Measurements from ENCODE around the gene FILIP1L.
"Not testable (repeated sequence)": the region's sequence is repeated elsewhere in the genome, so short reads cannot be mapped to it uniquely, and the experiment has no call there.

Gene FILIP1L

DNA sequence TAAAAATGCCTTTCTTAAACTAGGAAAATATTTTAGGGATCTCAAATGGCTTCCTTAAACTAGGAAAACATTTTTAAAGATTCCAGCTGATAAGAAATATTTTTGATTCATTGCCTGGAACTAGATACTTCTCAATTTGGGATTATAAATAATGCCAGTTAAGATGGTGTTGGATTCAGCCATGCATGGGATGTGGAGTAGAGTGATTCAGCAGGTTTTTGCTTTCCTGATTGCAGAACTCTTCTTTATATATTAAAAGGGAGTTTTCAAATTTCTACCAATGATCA lies 15.6 kb downstream of the FILIP1L start:
- DNase-seq (ENCODE audit: low spot score) = no peak

DNA sequence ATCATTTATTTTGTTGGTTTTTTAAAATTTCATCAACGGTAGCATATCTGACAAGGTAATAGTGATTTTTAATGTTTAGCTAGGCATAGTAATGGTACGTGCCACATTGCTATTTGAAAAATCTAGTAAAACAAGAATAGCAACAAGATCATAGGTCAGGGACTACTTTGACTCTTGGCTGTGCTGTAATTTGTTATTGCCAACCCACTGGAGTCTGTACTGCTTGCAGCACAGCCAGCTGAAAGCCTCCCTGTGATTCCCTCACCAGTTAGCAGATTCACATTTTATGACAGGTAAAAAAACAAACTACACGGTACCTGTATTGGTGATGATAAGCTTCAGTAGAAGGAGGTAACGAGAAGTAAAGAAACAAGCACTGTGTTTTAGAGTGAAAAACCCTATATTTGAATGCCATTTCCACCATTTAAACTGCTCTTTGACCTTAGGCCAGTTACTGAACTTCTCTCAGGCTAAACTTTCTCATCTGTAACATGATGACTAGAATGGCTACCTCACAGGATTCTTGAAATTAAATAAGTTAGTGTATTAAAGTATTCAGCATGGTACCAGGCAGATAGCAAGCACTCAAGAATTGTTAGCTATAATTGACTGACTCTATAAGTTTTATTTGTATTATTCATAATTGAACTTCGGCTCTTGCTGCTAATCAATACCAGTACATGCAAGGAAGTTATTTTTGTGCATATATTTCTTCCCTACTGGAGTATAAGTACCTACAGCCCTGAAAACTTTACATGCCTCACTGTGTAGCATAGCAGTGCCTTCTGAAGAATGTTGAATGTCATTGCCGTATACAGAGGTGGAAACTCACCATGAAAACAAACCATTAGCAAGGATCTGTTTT lies 16.1 kb downstream of the FILIP1L start:
- DNase-seq (ENCODE audit: low spot score) = no peak

DNA sequence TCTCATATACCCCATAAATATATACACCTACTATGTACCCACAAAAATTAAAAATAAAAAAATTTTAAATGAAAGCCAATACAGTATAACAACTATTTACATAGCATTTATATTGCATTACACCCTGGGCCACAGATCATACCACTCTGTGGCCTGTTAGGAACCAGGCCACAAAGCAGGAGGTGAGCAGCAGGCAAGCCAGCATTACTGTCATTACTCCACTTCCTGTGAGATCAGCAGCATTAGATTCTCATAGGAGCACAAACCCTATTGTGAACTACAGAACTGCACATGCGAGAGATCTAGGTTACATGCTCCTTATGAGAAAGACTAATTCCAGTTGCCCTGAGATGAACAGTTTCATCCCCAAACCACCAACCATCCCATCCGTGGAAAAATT lies 17.4 kb downstream of the FILIP1L start:
- DNase-seq (ENCODE audit: low spot score) = no peak

DNA sequence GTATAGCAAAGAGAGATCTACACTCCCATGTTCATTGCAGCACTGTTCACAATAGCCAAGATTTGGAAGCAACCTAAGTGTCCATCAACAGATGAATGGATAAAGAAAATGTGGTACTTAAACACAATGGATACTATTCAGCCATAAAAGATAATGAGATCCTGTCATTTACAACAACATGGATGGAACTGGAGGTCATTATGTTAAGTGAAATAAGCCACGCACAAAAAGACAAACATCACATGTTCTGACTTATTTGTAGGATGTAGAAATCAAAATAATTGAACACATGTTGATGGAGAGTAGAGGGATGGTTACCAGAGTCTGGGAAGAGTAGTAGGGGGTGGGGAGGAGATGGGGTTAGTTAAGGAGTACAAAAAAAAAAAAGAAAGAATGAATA lies 18.0 kb downstream of the FILIP1L start:
- not testable (repeated sequence) for DNase-seq (ENCODE audit: low spot score)

DNA sequence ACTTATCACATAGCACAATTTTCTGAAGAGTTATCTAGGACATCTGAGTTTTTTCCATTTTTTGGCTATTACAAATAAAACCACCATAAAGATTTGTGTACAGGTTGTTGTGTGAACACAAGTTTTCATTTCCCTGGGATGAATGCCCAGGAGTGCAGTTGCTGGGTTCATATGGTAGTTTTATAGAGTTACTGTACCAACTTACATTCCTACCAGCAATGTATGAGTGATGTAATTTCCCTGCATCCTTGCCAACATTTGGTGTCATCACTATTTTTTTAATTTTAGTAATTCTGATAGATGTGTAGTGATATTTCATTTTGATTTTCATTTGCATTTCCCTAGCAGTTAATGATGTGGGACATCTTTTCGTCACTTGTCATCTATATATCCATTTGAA lies 20.5 kb downstream of the FILIP1L start:
- no peak for DNase-seq (ENCODE audit: low spot score)

DNA sequence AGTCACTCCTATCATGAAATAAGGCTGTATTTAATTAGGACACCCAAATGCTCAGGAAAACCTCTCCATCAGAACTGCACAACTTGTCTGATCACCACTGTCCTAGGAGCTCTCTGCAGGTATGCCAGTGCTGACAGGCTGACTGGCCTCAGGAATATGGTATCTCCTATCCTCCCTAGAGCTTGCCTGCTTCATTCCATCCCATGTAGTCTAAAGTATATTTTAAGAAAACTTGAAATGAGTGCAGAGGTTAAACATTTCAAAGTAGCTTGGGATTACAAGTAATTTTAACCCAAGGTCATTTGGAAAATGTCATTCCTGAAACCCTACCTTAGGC lies 23.7 kb downstream of the FILIP1L start:
- DNase-seq (ENCODE audit: low spot score) = no peak

DNA sequence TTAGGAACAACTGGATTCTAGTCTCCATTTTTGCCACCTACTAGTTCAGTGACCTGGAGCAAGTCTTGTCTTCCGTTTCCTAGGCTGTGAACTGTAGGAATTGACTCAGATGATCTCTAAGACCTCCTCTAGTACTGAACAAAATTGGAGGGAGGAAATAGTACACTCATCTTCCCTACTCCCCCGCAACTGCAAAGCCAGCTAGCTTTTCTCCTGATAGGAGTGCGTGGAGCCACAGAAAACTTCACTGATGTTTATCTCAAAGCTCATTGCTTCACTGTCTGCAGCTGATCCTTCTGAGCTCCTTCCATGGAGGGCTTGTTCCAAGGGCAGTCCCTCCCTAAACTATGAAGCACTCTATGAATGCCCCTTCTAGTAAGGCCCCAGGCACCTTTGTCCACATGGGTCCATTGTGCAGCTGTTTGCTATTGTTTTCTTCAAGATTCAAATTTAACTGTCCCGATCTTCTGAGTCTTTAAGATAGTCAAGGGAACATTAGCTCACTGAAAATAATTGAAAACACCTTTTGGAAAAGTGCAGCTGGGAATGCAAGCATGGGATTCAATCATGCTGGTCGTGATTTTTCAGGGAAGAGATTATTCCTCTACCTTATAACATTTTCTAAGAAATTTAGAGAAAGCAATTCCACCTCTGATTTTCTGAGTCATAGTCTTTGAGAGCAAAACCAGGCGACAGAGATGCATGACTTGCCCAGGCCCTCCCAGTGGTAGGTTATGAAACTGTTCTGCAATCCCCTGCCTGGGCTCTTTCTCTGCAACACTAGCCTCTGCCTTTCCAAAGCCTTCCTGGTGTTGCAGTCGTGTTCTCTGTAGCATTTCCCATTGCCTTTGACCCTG lies 24.3 kb downstream of the FILIP1L start:
- DNase-seq (ENCODE audit: low spot score) = peak; percentile 39

DNA sequence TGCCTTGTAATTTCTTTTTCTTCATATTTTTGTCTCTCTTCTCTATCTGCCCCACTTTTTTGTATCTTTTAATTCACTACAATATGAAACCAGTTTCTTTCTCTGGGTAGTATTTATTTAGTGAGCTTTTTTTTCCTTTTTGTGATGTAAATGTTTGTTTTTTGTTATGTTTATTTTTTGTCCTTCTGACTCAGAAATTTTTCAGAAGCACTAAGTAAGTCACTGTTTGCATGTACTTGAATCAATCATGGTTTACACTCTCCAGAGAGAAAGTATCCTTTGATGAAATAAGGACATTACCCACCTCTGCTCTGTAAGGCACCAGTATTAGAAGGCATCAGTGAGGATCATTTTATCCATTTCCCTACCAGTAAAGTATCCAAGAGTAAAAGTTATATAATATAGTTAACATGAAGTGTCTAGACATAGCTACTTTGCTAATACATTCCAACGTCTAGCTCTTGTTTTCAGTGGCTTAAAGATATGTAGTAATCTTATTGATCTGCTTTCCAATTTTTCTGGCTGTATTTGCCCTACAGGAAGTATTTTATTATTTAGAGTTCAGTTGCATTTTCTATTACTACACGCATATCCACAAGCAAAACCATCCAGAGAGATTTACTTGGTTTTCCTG lies 25.4 kb downstream of the FILIP1L start:
- DNase-seq (ENCODE audit: low spot score) = no peak

DNA sequence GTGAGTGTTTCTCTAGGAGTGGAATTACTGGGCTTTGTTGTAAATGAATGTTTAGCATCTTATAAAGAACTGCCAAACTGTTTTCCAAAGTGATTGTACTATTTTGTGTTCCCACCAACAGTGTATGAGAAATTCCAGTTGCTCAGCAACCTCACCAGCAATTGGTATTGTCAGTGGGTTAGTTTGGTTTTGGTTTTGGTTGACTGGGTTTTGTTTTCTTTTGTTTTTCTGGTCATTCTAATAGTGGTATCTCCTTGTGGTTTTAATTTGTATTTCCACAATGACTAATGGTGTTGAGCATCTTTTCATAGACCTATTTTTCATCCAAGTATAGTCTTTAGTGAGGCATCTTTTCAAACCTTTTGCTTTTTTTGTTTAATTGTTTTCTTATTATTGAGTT lies 27.1 kb downstream of the FILIP1L start:
- DNase-seq (ENCODE audit: low spot score) = no peak

DNA sequence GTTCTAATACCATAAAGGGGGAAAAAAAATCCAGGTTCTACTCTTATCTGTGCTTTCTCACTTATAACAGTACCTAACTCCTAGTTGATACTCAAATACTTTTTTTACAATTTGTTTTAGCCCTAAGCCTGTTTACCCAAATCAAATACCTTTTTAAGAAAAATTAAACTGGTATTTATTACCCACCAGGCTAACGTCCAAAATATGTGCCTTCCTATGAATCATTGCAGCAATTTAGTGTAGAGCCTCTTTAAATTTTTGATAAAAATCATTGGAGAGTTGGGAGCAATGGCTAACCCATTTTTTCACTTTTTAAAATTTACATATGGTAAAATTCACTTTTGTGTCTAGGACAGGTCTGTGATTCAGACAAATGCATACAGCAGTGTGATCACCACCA lies 27.9 kb downstream of the FILIP1L start:
- no peak for DNase-seq (ENCODE audit: low spot score)

DNA sequence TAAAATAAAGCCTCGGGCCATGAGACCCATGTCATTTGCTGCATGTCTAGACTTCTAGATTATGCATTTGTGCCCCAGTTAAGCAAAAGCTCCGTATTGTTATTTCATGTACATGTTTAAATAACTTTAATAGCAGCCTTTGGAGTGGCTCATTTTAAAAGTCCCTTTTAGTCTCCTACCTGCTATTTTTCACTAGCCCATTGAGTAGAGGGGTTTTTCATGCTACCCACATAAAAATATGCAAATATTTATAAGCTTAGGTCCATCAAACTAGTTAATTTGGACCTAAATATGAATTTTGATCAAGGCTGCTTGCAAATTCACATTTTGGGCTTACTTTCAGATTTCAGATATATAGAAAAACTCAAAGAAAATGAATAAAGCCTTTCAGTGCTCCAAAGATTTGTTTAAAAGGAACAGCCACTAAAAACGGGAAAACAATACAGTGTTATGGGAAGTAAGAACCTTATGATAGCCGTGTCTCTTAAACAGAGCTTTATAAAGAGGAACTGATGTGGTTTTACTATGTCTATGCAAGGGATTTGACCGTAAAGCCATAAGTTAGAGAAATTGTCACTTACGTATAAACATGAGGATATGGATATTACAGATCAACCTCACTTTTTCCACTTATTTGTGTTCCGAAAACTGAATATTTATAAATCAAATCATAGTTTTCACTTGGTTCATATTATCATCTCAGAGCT lies 30.0 kb downstream of the FILIP1L start:
- no peak for DNase-seq (ENCODE audit: low spot score)

DNA sequence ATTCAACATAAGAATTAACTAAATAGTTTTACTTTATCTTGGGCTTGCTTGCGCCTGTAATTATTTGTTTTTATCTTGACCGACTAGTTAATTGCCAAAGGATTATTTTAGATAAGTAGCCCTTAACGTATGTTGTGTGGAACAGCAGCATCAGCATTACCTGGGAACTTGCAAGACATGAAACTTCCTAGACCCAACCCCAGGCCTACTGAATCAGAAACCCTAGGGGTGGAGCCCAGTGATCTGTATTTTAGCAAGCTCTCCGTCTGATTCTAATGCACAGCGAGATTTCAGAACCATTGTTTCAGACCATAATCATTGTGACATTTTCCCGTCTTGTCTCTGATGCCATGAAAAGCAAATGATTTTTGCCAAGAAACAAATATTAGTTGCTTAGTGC lies 31.1 kb downstream of the FILIP1L start:
- DNase-seq (ENCODE audit: low spot score) = no peak

DNA sequence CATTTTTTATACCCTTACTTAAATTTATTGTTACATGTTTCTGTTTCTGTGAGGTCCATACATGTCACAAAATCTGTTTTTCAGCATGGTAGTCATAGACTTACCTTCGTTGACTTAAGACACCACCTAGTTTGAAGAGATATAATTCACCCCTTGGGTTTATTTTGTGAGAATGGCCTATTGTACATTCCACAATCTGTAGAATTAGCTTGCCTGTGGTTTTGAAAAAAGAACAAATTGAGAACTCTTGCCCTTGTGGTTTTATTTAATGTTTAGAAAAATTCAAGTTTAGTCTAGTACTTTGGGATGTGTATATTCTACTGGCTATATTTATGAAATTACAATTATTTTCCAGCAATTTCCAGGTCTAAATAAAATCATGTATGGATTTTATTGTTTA lies 31.6 kb downstream of the FILIP1L start:
- no peak for DNase-seq (ENCODE audit: low spot score)

DNA sequence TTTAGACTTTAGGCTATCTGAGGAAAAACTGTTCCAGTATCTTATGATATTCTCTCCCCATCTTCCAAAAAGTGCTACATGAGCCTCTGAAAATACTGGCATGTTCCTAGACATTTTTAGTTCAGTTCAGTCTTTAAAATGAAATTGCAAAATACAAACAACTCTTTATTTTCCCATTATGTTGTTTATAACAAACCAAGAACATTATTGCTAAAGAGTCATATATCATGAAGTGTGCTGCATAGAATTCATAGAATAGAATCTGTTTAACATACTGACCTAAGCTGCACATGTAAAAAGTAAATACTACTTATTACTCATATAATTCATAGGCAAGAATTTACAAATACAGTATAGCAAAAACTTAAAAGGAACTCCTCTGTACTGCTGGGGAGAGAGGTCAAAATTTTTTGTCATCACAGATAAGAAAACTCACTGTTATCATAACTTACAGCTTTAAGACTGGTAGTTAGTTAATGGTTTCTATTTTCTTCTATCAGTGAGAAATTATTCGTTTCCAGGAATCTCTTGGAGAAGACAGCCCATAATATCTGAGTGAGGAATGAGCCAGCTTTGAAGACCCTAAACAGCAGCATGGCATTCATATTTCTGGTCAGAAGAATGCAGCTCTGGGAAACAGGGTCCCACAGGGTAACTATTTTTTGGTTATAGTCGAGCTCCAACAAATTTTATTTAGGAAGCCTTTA lies 32.2 kb downstream of the FILIP1L start:
- no peak for DNase-seq (ENCODE audit: low spot score)

DNA sequence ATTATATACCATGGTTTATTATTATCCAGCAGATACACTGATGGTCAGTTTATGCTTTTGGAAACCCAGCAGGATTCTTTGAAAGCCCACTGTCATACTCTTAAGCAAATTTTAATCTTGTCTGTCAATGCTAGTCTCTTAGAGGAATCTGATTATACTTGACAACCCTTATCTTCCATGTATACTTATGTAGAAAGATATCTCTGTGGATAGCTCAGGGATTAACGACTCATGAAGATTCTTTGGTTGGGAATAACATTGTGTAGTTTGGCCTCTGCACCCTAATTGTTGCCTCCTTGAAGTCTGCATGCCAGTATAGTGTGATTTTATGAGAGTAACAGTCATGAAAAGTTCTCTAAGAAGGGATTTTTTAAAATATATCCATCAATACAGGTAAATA lies 33.0 kb downstream of the FILIP1L start:
- DNase-seq (ENCODE audit: low spot score) = no peak

DNA sequence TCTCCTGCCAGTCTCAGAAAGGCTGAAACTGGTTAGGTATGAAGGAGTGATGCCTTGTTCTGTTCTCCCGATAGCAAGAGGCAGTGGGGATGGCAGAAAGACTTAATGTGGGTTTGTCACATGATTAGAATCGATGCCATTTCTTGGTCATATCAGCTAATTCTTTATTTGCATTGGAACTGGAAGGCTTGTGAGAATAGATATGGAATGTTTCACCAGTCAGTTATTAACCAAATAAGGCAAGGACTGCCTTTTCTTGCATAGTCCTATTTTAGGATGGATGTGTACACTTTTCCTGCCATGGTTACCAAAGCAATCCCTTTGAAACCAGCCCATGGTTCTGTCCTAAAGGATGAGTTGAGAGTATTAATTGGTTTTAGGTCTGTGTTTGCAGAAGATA lies 33.7 kb downstream of the FILIP1L start:
- DNase-seq (ENCODE audit: low spot score) = no peak

DNA sequence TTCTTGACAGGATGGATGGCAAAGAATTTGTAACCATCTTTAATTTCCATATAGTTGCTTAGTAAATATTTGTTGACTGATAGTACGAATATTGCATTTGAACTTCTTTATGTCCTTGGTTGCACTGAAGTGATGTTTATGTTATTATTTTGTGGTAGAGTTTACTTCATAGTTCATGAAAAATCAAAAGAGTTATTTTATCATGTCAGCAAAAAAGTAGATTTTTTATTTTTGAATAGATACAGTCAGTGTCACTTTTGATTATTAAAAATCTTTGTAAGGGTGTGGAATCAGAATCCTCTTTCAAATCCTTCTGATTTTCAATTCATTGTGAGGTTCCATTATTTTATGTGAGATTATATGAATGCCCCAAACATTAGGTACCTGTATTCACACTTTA lies 35.0 kb downstream of the FILIP1L start:
- DNase-seq (ENCODE audit: low spot score) = no peak

DNA sequence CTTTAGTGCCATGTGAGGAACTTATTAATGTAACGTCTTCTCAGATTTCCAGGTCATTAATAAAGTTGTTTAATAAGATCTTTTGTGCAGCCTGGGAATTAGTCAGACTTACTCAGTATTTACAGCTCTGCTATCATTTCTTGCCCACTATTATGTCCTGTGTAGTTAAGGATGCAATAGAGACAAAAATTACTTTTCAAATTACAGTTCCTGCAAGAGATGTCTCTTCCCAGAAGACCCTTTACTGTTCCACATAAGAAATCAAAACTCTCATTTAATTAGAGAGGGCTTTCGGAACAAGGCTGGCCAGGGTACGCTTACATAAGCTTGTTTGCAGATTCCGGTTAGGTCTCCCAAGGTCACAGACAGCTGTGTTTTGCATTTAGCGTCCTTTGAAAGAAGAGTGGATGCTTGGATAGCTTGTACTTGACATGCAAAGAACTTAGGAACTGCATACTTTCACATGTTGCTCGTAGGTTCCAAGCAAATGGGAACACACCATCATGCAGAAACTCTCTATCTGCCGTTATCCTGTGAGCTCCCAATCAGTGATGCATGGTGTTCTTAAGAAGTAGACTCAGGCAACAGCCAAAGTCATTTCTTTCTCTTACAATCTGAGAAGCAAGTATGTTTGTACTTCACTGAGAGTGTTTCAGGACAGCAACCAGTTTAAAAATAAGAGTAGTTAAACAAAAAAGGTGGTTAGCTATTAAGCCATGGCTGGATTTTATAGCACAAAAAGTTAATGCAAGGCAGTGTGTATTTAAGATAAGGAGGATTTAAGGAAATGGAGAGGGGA lies 37.4 kb downstream of the FILIP1L start:
- no peak for DNase-seq (ENCODE audit: low spot score)

DNA sequence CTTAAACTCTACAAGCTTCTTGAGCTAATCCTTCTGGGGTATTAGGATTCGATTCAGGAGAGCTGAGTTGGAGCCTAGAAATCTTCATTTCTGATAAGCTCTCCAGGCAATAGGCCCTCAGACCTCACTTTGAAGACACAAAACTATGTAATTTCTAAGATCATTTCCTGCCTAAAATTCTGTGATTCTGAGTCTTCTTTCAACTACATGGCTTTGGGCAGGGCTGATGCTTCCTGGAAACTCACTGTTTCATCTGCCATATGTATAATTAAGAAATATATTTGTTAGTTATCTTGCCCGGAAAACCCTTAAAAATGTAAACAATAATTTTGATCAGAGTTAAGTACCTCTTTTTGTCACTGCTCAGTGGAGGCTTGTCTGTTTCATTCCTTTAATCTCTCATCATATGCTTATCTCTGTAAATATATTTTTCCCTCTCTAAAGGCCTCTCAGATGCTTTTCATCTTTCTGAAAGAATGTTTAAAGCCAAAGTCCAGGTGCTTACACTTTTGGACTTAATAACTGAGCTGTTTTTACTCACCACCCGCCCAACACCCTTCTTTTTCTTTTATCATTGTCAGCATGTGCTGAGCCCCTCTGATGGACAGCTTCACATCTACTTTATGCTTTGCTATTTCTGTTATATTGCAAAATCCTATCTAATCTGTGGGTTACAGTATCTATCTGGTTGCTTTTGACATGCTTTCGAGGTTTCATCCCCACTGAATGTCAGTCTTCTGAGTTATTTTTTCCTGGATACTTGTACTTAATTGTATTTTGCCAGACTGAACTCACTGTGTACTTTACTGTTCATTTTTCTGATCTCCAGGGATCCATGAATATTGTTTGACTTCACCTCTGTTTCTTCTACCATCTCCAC lies 38.2 kb downstream of the FILIP1L start:
- DNase-seq (ENCODE audit: low spot score) = no peak

DNA sequence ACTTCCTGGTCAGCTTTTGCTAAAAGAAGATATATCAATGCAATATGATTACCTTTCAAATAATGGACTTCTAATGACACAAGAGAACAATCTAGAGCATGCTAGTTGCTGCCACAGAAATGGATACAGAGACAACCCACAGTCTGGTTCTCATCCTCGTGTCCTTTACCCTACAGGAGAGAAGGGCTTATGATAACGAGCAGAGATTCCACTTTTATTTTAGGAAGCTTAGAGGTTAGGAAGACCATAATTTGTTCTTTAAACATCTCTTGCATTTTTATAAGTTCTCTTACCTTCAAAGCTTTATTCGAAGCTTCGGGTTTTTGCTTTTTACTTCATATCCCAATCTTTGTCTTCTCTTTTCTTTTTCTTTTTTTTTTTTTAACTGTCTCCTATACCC lies 39.1 kb downstream of the FILIP1L start:
- no peak for DNase-seq (ENCODE audit: low spot score)
